HG03064 (cell line): Measurements from ENCODE around the gene FBXO24.

Source experiments
- ATAC-seq: cut with Tn5 transposase; IDR thresholded peaks from one replicate; pipeline ENCODE4 v1.9.1; 2021; ENCODE audit warnings: low read depth; ENCODE audit not compliant: unreplicated experiment

The FBXO24 gene

DNA sequence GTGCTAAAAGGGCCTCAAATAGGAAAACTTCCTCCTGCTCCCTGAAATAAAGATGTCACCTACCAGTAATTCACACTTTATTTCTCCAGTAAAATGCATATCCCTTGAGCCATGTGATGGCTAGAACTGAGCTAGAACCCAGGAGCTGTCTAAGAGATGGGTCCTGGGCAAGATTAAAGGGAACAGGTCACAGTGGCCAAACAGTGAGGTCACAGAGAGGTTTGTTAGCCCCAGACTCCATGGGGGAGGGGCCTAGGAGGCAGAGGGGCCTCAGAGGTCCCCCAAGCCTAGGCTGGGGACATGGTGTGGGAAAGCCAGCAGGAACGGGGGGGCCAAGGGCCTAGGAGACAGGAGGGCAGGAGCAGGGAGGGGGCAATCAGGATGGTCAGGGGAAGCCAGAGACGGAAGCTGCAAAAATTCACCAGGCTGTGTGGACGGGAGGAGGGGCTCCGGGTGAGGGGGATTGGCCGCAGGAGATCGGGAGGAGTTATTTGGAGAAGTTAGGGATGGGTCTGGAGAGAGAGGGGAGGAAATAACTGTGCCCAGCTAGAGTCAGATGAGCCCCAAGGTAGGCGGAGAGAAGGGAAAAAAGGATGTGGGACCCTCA lies 3.3 kb downstream of the FBXO24 start:
- no peak for ATAC-seq

- no peak for ATAC-seq
These were observed 4.1 kb downstream of the FBXO24 start for GRCh38 chr7:100590077-100590737.

- ATAC-seq: no peak
These were observed 5.5 kb downstream of the FBXO24 start for GRCh38 chr7:100591596-100591995.

GRCh38 chr7:100595188-100595587 lies 9.1 kb downstream of the FBXO24 start:
- no peak for ATAC-seq

GRCh38 chr7:100598425-100598824 lies 12.3 kb downstream of the FBXO24 start:
- ATAC-seq: no peak

GRCh38 chr7:100599911-100600729 lies 14.0 kb downstream of the FBXO24 start:
- no peak for ATAC-seq

DNA sequence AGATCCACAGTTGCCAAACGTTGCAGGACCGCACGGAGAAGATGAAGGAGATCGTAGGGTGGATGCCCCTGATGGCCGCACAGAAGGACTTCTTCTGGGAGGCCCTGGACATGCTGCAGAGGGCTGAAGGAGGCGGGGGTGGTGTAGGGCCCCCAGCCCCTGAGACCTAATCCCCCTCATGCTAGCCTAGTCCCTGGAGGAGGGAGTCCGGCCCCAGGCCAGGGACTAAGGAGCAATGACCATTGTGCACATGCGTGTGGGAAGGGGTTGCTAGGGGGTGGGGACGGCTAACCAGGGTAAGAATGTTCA lies 14.6 kb downstream of the FBXO24 start:
- ATAC-seq: no peak

DNA sequence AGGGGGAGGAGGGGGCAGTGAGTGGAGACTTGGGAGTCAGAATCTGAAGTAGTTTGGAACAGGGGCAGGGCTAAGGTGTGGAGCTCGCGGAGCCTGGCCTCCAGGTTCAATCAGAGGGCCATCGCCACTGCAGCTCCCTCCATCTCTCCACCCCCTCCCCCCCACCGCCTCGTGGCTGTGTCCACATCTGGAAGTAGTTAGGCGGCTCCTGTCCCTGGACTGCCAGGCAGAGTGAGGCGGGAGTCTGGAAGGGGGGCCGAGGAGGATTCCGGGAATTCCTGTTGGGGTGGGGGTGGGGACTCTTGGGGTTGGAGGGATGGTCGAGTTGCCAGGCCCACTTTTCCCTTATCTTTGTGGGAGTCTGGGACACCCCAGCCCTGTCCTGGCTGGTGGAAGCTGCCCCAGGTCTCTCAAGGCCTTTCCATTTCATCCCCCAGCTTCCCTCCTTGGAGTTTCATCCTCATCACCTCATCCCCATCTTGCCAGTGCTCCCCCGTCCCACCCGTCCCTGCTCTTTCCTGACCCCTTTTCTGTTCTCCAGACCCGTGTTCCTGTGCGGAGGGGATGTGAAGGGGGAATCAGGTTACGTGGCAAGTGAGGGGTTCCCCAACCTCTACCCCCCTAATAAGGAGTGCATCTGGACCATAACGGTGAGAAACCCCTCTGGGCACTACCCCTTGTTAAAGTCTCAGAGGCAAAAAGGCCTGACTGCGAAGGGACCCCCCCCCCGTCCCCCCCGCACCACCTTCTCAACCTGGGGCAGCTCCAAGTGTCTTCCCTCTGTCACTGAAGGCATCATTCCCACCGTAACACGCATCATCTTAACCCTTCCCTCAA lies 17.0 kb downstream of the FBXO24 start:
- ATAC-seq: no peak

DNA sequence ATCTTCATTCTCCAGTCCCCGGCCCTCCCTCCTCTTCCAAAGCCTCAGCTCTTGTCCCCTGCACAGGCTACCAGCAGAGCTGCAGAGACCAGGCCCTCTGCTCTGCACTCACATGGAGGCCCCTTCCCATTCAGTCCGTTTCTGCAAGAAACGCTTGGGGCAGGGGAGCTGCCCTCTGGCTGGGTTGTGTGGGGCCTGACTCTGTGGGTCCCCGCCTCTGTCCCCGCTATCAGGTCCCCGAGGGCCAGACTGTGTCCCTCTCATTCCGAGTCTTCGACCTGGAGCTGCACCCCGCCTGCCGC lies 17.5 kb downstream of the FBXO24 start:
- ATAC-seq: no peak

DNA sequence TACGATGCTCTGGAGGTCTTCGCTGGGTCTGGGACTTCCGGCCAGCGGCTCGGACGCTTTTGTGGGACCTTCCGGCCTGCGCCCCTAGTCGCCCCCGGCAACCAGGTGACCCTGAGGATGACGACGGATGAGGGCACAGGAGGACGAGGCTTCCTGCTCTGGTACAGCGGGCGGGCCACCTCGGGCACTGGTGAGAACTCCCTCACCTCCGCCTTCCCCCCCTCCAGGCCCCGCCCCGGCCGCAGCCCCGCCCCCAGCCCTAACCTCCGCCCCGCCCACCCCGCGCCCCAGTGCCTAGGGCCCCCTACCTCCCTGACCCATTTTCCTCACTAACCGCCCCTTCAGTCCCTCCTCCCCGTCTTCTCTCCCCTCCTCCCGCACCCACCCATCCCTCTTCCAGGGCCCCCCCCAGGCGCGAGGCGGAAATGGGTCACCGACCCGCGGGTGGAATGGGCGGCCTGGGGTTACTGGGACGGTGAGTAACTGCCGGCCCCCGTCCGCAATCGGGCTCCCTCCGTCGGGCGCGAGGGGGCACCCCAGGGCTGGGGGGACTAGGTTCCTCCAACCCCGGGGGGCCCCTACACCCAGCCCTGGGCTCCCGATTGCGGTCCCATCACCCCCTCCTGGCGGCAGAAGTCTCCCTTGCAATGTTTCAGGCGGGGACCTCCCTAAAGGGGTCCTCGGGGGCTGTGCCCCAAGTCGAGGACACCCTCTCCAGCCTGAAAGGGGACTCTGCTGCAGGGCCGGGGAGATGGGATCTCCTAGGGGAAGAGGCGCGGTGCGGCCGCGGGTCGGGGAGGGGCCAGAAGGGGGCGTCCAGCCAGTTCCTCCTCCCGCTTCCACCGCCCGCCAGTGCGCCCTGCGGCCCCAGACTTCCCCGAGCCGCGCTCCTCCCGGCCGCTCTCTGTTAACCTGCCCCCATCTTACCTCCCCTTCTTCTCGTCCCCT lies 18.2 kb downstream of the FBXO24 start:
- ATAC-seq: no peak

DNA sequence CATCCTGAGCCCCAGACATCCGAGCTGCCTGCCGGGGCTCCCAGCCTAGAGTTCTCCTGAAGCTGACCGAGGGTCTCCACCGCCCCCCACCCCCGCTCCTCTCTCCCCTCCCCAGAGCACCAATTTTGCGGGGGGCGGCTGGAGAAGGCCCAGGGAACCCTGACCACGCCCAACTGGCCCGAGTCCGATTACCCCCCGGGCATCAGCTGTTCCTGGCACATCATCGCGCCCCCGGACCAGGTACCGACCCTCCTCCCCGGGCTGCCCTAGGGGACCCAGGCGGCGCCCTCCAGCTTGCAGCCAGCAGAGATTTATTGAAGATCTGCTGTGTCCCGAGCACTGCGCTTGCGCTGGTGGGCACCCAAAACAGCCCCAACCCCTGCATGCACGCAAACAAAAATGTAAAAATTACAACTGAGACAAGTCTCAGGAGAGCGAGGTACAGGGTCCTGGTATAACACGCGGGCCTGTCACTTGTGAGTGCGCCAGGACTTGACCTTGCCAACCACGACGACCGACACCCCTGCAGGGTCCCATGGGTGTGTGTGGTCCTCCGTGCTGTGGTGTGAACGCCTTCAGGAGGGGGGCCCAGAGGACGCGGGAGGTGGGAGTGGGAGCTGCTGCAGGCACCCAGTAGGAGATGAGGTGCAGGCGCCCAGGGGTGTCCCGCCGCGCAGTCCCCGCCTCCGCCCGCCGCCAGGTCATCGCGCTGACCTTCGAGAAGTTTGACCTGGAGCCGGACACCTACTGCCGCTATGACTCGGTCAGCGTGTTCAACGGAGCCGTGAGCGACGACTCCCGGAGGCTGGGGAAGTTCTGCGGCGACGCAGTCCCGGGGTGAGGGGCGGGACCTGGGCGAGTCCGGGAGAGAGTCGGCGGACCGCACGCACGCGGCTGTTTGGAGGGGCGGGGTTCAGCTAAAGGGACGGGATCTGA lies 19.1 kb downstream of the FBXO24 start:
- no peak for ATAC-seq

DNA sequence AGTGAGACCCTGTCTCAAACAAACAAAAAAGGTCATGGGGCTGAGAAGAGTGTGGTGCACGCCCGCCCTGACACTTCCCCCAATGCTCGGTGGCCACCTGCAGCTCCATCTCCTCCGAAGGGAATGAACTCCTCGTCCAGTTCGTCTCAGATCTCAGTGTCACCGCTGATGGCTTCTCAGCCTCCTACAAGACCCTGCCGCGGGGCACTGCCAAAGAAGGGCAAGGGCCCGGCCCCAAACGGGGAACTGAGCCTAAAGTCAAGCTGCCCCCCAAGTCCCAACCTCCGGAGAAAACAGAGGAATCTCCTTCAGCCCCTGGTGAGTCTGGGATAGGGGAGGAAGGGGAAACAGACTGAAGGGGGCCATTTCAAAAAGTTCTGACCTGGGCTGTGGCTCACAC lies 20.2 kb downstream of the FBXO24 start:
- ATAC-seq: no peak

DNA sequence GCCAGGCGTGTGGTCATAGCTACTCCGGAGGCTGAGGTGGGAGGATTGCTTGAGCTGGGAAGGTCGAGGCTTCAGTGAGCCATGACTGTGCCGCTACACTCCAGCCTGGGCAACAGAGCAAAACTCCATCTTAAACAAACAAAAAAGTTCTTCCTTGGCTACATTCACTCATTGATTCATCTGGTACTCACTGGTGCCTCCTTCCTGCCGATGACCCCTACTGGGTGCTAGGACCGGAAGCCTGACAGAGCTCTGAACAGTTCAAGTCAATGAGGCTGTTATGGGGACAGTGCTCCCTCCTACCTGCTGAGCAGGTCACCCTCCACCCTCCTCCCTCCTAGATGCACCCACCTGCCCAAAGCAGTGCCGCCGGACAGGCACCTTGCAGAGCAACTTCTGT lies 21.0 kb downstream of the FBXO24 start:
- no peak for ATAC-seq

- no peak for ATAC-seq
These were observed 23.8 kb downstream of the FBXO24 start for GRCh38 chr7:100609958-100610357.

DNA sequence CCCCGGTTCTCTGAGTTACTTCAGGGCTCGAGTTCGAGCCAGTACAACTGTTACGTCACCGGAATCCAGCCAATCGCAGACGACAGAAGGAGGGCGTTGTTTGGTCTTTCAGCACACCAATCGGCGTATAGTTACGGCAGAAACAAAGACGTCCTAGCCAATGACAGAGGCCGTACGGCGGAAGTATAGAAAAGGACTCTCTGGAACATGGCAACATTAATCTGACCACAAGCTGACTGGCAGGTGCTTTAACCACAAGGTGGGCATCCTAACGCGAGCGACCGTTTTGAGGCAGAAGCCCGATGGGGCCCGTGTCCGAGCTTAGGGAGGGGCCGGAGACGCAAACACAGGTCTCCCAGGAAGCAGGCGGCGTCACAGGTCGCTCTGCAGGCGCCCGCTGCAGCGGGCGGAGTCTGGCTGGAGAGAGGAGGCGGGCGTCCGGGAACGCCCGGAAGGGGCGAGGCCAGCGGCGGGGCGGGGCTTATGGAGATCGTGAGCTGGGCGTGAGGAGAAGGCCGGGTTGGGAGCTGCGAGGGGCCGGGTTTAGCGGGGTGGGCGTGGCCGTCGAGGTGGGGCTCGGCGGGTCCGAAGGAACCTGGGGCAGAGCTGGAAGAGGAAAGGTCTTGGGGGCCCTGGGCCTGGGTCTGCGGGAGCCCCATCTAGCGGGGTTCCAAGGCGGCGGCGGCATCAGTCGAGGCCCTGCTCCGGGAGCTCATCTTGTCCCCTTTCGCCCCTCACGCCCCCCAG lies 26.0 kb downstream of the FBXO24 start, which contains the start of gene MOSPD3:
Gene MOSPD3 (plus strand): TSS at position 558 of the 747 bp plus-strand sequence. CDS start 252 bp downstream, outside the sequence.
- ATAC-seq: peak; percentile 81

GRCh38 chr7:100612730-100613390 lies 26.7 kb downstream of the FBXO24 start:
- no peak for ATAC-seq

DNA sequence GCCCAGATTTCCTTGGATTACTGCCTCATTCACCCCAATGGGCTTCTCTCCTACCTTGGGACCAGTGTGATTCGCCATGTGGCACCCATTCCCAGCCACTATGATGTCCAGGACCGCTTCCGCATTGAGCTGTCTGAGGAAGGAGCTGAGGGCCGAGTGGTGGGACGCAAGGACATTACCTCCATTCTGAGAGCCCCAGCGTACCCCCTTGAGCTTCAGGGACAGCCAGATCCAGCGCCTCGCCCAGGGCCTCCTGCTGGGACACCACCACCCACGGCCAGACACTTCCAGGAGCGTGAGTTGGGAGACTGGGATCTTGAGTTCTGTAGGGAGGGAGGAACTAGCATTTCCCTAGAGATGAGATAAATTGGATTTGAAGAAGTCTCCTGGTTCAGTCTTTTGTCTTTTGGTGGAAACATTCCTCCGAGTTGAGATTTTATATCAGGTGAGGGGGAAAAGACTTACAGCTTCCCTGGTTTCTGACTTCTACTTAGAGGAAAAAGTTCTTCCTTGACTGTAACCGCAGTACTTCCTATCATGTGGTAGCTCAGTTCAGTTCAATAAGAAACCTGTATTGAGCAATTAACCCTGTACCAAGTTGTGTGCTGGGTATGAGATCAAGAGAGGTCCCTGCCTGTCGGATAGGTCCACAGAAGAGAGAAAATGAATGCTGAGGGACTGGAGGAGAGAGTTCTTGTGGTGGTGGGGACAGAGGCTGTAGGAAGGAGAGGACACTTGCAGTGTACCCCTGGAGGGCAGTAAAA lies 27.5 kb downstream of the FBXO24 start:
- no peak for ATAC-seq
